LNCAP (cell line): ENCODE data around the gene SEMA5B.
A peak's percentile ranks its signal among the peaks of the same experiment; 100 is the strongest.

Source experiments
- TF ChIP-seq, protein P1 (sequence below): fragments of 450-650 bp; IDR thresholded peaks from 2 replicates; pipeline ENCODE4 v1.5.1; 2017; ENCODE audit warnings: mild to moderate bottlenecking

The SEMA5B gene

DNA sequence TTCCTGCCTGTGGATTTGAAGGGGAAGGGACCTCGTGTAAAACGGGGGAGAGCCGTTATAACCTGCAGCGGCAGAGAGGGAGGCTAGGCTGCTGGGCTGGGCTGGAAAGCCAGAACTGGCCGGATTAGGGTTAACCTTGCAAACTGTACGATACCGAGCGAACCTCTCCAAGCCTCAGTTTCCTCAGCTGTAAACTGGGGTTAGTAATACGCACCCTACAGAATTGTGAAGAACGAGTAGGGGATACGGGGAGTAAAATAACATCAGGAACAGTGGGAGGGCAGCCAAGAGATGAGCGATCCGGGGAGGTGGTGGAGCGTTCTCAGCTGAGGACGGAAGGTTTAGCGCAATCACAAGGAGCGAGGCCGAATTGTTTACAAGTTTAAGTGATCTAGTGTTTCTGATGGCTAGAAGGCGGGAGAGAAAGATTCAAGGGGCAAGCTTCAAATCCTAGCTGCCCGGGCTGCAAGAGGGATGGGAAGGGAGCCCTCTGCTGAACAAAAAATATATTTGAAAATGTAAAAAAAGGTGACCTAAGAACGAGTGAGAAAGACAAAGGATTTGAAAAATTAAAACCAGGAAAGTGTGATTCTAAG, 768 bp upstream of the SEMA5B start:
- TF ChIP-seq, protein P1, sequence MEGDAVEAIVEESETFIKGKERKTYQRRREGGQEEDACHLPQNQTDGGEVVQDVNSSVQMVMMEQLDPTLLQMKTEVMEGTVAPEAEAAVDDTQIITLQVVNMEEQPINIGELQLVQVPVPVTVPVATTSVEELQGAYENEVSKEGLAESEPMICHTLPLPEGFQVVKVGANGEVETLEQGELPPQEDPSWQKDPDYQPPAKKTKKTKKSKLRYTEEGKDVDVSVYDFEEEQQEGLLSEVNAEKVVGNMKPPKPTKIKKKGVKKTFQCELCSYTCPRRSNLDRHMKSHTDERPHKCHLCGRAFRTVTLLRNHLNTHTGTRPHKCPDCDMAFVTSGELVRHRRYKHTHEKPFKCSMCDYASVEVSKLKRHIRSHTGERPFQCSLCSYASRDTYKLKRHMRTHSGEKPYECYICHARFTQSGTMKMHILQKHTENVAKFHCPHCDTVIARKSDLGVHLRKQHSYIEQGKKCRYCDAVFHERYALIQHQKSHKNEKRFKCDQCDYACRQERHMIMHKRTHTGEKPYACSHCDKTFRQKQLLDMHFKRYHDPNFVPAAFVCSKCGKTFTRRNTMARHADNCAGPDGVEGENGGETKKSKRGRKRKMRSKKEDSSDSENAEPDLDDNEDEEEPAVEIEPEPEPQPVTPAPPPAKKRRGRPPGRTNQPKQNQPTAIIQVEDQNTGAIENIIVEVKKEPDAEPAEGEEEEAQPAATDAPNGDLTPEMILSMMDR, result peak; percentile 48; the same call in 1 of the 2 replicates

DNA sequence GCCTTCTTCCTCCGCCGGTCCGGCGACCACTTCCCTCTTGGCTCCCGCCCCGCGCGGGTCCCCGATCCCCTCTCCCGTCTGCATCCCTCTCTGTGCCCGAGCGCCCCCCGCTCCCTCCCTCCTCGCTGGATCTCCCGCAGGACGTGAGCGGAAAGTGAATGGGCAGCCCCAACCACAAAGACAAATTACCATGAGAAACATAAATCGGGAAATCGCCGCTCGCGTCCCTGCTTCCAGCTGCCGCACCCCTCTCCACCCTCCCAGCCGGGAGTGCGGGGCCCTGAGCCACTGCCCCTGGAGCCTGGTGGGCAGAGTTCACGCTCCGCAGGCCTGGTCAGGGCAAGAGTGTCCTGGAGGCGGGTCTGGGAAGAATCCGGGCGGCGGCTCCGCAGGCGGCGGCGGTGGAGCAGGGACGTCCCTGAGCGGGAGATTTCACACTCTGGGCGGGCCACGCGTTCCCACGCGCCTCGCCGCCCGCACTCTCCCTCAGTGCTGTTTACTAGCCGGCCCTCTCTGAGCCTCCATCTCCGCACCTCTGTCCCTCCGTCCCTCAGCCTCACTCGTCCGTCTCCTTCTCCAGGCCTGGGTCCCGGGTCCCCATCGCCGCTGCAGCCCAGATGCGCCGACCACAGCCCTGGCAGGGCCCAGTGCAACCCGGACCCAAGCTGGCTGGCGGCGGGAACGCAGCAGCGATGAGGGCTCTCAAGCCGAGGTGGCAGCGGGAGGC, 835 bp downstream of the SEMA5B start:
- TF ChIP-seq, protein P1, result no peak

DNA sequence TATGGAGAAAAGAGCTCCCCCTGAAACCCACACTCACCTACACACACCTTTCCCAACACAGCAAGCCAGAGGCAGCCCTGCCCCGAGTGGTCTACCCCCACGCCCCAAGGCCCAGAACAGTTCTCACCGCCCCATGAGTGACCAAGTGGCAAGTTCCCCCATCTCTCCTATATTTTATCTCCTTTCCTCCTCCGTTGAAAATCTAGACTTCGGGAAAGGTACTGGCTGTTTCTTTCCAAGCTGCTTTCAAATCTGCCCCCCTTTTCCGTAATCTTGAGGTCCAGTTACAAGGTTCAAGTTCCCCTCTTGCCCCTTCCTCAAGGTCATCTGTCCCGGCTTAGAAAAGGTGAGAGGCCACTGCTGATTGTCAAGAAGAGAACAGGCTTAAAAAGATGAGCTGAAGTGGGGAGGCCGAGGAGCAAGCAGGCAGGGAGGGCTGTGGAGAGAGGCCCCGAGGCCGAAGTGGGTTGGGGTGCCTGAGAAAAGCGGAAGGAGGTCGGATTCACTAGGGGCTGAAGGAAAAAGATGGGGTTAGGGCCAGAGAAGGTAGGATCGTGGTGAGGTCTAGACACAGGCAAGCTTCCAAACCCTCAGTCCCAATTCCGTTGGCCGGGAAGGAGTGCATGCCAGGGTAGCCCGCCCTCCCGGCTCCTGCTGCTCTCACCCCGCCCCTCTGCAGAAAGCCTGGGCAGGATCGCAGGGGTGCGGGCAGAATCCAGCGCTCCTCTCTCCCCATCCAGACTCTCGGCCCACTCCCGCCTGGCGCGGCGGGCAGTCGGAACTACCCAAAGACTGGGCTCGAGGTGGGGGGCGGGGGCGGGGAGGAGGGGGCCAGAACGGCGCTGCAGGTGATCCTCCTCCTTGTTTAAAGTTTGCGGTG, 1.7 kb downstream of the SEMA5B start:
- TF ChIP-seq, protein P1, result no peak

DNA sequence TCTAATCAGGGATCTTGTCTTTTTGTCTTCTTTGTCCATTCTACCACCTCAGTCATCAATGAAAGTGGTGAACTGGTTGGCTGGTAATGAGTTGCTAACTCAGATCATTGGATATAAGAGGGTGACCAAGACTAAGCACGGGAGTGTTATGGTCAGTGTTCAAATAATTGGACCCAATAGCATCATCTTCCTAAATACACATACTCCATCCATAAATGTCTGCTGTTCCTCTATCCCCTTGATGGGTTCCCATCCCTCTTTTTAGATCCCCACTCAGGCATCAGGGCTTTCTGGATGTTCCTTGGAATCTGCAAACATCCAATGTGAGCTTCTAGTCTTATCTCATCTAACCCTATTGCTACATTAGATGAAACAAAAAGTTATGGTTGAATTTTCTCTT, 3.5 kb downstream of the SEMA5B start:
- TF ChIP-seq, protein P1, result no peak

DNA sequence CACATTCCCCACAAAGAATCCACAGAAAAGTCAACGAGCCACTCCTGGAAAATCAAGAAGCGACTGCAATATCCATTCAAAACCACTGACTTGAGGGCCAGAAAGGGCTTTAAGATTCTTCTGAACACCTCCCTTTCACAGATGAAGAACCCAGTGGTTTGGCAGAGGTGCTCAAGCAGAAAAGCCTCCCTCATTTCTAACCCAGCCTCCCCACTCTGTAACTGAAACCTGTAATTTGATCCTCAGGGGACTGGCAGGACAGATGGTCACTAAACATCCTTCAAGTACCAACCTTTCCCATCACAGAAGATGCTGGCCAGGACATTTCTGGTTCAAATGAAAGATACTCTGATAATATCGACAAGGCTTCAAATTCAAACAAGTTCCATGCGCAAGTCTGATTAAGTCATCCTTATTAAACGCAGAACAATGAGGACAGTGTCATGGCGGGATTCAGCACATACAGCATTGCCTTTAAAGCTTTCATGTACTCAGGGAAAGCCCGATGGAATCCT, 5.5 kb downstream of the SEMA5B start:
- TF ChIP-seq, protein P1, result no peak

DNA sequence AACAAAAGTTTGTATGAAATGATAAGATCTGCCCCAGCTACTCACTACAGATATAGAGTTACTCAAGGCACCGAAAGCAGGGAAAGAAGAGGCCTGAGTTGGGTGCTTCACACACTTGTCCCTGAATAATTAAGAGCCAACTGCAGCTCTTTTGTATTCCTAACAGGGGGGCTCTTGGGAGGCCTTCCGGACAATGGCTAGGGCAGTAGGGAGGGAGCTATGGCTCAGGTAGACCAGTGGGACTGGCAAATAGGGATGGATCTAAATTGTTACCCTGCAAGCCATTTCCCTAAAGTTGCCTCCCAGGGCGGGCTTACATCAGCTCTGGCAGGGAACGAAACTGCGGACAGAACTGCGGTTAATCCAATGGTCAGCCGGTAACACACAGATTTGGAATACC, 6.2 kb downstream of the SEMA5B start:
- TF ChIP-seq, protein P1, result no peak

DNA sequence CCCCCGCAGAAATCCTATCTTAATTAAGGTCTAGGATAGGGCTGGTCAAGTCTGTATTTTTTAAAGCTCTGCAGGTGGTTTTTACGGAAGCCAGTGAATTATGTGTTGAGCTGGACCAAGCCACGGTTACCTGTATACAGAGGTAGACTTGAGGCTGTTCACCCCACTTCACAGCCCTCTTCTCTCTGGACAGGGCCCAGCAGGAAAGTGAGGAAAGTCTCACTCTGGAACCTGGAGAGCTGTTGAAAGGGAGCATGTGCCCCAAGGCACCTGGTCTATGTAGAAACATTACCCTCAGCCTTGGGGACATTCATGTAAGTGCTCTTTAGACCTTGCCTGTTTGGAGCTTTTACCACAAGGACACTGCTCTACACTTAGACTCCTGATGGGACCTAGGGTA, 6.9 kb downstream of the SEMA5B start:
- TF ChIP-seq, protein P1, result no peak
